GM19463 (cell line): ENCODE data around the gene TSPAN15.

ENCODE experiments used
- ATAC-seq: cut with Tn5 transposase; IDR thresholded peaks from one replicate; pipeline ENCODE4 v1.9.1; 2021; ENCODE audit warnings: mild to moderate bottlenecking, moderate library complexity; ENCODE audit not compliant: unreplicated experiment

The TSPAN15 gene

GRCh38 chr10:69499726-69500689, 48.7 kb downstream of the TSPAN15 start:
- ATAC-seq = no peak

GRCh38 chr10:69500864-69501468, 49.7 kb downstream of the TSPAN15 start:
- ATAC-seq = no peak

DNA sequence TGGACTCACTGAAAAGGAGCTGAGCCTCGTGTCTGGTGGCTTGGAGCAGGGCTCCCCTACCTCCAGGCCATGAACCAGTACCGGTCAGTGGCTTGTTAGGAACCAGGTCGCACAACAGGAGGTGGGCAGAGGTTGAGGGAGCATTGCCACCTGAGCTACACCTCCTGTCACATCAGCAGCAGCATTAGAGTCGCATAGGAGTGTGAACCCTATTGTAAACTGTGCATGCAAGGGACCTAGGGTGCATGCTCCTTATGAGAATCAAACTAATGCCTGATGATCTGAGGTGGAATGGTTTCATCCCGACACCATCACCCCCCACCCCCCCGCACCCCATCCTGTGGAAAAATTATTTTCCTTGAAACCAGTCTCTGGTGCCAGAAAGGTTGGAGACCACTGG, 50.4 kb downstream of the TSPAN15 start:
- no peak for ATAC-seq

DNA sequence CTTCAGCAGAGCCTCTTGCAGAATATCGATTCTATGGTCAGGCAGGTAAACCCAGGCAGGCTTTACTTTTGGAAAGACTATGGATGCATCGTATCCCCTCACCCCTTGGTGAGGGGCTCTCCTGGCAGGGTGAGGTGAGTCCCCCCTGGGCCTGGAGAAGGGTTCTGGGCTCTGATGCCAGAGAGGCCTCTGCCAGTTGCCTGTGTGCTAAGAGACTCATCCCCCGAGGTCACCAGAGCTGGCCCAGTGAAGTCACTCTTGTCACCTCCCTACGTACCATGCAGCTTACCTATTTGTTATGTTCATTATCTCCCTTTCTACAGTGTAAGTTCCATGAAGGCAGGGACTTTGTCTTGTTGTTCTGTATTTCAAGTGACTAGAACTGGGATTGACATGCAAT, 51.3 kb downstream of the TSPAN15 start:
- no peak for ATAC-seq

GRCh38 chr10:69503001-69503895, 52.0 kb downstream of the TSPAN15 start:
- ATAC-seq = no peak

DNA sequence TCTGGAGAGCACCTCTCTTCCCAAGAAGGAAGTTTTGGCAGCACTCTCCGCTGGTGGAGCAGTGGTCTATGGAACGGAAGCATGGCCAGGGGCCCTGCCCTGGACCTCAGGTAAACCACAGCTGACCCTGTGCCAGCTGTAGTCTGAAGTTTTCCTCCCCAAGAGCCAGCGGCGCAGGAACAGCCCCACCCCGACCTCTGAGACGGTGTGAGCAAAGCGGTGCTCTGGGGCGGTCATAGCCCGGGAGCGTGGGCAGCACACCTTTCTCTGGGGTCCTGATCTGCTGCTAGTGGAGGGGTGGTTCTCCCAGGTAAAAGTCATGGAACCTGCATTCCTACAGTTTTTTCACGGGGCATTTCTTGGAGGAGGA, 52.6 kb downstream of the TSPAN15 start:
- no peak for ATAC-seq

- ATAC-seq = no peak
These were observed 53.4 kb downstream of the TSPAN15 start for GRCh38 chr10:69504576-69505250.

DNA sequence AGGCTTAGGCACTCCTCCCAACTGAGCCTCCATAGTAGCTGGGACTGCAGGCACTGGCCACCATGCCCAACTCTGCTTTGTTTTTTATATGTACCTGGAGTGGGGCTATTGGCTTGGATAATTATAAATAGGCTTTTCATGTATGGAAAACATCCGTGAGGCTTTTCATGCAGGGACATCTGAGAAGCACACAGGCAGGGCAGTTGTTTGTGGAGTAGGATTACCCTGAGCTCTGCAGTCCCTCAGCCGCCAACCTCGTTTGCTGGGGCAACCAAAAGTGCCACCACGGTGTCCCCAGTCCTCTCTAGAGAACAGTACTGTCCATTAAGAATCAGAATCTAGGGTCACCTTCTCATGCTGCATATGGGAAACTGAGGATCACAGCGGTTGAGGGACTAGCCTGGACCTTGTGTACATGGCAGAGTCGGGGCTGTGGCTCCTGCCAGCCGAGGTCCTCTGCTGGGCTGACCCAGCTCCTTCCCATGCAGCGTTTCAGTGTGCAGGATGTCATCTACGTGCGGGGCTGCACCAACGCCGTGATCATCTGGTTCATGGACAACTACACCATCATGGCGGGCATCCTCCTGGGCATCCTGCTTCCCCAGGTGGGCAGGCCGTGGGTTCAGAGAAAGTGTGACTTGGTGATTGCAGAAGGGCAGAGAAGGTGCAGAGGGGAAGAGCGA, 54.5 kb downstream of the TSPAN15 start:
- ATAC-seq = no peak

DNA sequence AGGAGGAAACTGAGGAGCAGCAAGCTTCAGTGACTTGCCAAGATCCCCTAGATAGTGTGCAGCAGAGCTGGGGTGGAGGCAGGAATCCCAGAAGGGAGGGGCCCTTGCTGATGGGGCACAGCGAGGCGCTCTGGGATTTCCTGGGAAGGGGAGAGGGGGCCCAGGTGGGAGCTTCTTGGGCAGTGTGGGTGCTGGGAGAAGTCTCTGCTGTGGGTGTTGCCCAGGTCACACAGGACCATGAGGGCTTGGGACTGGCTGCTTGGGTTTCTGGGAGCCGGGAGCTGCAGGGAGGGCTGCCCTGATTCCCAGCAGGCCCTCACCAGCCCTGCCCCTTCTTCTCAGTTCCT, 55.2 kb downstream of the TSPAN15 start:
- ATAC-seq = no peak

DNA sequence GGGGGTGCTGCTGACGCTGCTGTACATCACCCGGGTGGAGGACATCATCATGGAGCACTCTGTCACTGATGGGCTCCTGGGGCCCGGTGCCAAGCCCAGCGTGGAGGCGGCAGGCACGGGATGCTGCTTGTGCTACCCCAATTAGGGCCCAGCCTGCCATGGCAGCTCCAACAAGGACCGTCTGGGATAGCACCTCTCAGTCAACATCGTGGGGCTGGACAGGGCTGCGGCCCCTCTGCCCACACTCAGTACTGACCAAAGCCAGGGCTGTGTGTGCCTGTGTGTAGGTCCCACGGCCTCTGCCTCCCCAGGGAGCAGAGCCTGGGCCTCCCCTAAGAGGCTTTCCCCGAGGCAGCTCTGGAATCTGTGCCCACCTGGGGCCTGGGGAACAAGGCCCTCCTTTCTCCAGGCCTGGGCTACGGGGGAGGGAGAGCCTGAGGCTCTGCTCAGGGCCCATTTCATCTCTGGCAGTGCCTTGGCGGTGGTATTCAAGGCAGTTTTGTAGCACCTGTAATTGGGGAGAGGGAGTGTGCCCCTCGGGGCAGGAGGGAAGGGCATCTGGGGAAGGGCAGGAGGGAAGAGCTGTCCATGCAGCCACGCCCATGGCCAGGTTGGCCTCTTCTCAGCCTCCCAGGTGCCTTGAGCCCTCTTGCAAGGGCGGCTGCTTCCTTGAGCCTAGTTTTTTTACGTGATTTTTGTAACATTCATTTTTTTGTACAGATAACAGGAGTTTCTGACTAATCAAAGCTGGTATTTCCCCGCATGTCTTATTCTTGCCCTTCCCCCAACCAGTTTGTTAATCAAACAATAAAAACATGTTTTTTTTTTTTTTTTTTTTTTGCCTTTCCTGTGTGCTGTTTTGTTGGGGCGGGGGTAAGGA, 55.8 kb downstream of the TSPAN15 start:
- no peak for ATAC-seq

DNA sequence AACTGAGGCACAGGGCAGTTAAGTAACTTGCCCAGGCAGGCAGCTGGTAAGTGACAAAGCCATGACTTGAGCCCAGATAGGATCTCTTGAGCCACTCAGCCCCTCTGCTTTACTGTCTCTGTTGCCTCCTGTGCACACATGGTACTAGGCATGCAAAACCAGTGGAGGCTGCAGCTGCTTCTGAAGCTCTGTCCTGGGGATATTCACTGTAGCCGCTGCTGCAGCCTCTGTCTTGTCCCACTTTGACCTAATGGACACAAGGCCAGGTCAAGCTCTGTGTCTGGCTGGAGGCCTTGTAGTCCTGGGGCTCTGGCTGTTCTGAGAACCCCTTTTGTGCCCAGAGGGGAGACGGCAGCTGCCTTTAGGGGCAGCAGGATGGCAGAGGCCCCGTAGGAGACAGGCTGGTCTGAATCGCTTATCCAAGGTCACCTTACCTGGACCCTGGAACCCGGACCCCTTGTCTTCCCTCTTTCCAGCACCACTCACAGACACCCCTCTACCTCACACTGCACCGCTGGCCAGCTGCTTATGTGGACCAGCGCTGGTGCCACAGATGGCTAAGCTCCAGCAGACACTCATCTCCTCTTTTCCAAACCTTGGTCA, 57.6 kb downstream of the TSPAN15 start:
- ATAC-seq = no peak

- ATAC-seq = no peak
These were observed 61.6 kb downstream of the TSPAN15 start for GRCh38 chr10:69512901-69513300.

DNA sequence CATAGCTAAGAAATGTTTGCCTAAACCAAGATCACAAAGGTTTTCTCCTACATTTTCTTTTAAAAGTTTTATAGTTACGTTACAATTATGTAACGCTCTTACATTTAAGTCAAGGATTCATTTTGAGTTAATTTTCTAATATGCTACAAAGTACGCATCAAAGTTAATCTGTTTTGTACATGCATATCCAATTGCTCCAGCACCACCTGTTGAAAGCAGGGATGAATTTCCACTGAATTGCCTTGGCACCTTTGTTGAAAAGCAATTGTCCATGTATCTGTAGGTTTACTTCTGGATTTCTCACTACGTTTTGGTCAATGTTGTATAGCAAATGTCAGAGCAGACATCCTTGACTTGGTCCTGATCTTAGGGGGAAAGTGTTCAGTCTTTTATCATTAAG, 62.4 kb downstream of the TSPAN15 start:
- no peak for ATAC-seq

- ATAC-seq = peak; percentile 60
These were observed 64.5 kb downstream of the TSPAN15 start for GRCh38 chr10:69515699-69516259.

- no peak for ATAC-seq
These were observed 65.1 kb downstream of the TSPAN15 start for GRCh38 chr10:69516316-69516715.

- no peak for ATAC-seq
These were observed 65.5 kb downstream of the TSPAN15 start for GRCh38 chr10:69516796-69517195.

DNA sequence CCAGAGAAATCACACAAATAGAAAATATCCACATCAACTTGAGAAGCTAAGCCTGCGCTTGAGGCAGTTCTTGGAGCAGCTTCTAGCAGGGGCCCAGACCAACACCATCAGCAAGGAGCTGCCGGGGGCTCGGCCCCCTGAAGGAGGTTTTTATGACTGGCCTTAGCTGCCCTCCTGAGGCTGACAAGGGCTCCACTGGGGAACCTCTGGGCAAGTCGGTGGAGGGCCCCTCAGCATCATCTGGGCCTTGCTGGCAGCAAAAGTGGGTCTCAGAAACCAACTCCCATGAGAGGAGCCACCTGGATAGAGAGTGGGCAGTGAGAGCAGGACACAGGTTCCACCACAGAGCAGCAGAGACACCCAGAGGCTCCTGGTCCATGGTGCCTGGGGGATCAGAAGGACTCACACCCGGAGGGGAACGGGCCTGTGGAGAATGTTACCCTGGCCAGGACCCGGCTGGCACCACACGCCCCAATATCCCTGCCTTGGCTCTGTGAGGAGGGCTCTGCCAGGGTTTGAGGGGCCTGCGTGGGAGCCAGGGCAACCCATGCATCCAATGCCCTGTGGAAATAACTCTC, 66.1 kb downstream of the TSPAN15 start:
- ATAC-seq = no peak

- no peak for ATAC-seq
These were observed 76.7 kb downstream of the TSPAN15 start for GRCh38 chr10:69527961-69528360.
